Endothelial cell of umbilical vein (primary cell): ENCODE results near the gene ZSCAN26. TPM values are rescaled to one million over a fixed set of nuclear protein-coding genes. Genes with fewer than 3 reads are reported as not detected.

Source experiments
- Bru-seq: library from RNA; stranded (reverse); fragments of 400-500 nt; gene quantifications from one replicate; lab custom pipeline; 2021; lab: Mats Ljungman, UMichigan
- BruChase-seq, 2 experiments: library from RNA; stranded (reverse); fragments of 400-500 nt; gene quantifications; one replicate each; lab custom pipeline; 2021; lab: Mats Ljungman, UMichigan
- BruUV-seq: library from RNA; stranded (reverse); fragments of 400-500 nt; replicated peaks from 2 replicates; lab custom pipeline; 2021; lab: Mats Ljungman, UMichigan
- CTCF ChIA-PET: fragments of 300-600, 350-600 bp; sonication (Branson Sonifier 250); formaldehyde crosslinking; loops from one replicate; lab custom pipeline; 2021; ENCODE audit warnings: antibody characterized with exemption, inconsistent platforms; lab: Charles Lee
- POLR2A ChIA-PET: fragments of 300-600, 350-600 bp; sonication (Branson Sonifier 250); formaldehyde crosslinking; loops from one replicate; lab custom pipeline; 2021; ENCODE audit warnings: antibody characterized with exemption, inconsistent platforms; lab: Charles Lee
- DNase-seq: peaks from one replicate; pipeline ENCODE4 v3.0.0-alpha.2; 2011; ENCODE audit warnings: low read depth, low spot score
- FAIRE-seq: peaks from 2 replicates; lab custom pipeline; 2011; peaks lifted over from hg19 to GRCh38; lab: Jason Lieb, UNC
- H2AFZ ChIP-seq: 2 replicates; pipeline ENCODE4 v1.6.0; 2012; ENCODE audit warnings: low read depth, low read length, control low read depth, inconsistent platforms
- H3K27ac ChIP-seq: 2 replicates; pipeline ENCODE4 v1.5.1; 2011; ENCODE audit warnings: low read depth, mild to moderate bottlenecking, control low read depth, low read length, moderate library complexity; ENCODE audit not compliant: insufficient read depth
- H3K27me3 ChIP-seq, 2 experiments: 2 replicates each; pipeline versions ENCODE4 v1.6.0 to v1.6.1; 2011; ENCODE audit warnings: low read length in 2 of 2, mixed read lengths in 1 of 2; ENCODE audit not compliant: control insufficient read depth in 2 of 2, insufficient read depth in 2 of 2
- H3K36me3 ChIP-seq, 2 experiments: 2 replicates in 1 of 2; 3 replicates in 1 of 2; pipeline ENCODE4 v1.5.1; 2011; ENCODE audit warnings: low read length in 2 of 2, mild to moderate bottlenecking in 1 of 2, moderate library complexity in 1 of 2; ENCODE audit not compliant: control insufficient read depth in 2 of 2, insufficient read depth in 2 of 2; ENCODE audit errors: extremely low read depth in 1 of 2
- H3K4me1 ChIP-seq: 3 replicates; pipeline ENCODE4 v1.5.1; 2011; ENCODE audit warnings: mild to moderate bottlenecking, low read length; ENCODE audit not compliant: control insufficient read depth, insufficient read depth; ENCODE audit errors: extremely low read depth
- H3K4me2 ChIP-seq: 2 replicates; pipeline ENCODE4 v1.6.1; 2011; ENCODE audit warnings: low read length, control low read depth, mixed read lengths; ENCODE audit not compliant: insufficient read depth
- H3K4me3 ChIP-seq, 3 experiments: fragments of 200-600 bp in 1 of 3; sonication (generic), shearing (Covaris generic) in 1 of 3; replicated peaks in 1 of 3; 2 replicates each; pipeline ENCODE4 v1.5.1; 2011 to 2016; ENCODE audit warnings: control low read depth in 3 of 3, low read length in 3 of 3, mild to moderate bottlenecking in 2 of 3, inconsistent platforms in 1 of 3, low read depth in 1 of 3, moderate library complexity in 1 of 3; ENCODE audit not compliant: insufficient read depth in 1 of 3
- H3K79me2 ChIP-seq: 2 replicates; pipeline ENCODE4 v1.6.0; 2012; ENCODE audit warnings: low read length, inconsistent platforms; ENCODE audit not compliant: control insufficient read depth, insufficient read depth
- H3K9ac ChIP-seq: replicated peaks from 2 replicates; pipeline ENCODE3; 2011; ENCODE audit warnings: low read length, control low read depth; ENCODE audit not compliant: insufficient read depth; ENCODE audit errors: extremely low read depth
- H3K9me1 ChIP-seq: replicated peaks from 3 replicates; pipeline ENCODE4 v1.6.0; 2011; ENCODE audit warnings: mild to moderate bottlenecking, low read length; ENCODE audit not compliant: control insufficient read depth, insufficient read depth; ENCODE audit errors: extremely low read depth
- H3K9me3 ChIP-seq: replicated peaks from 2 replicates; pipeline ENCODE4 v1.5.1; 2012; ENCODE audit warnings: low read length, inconsistent platforms; ENCODE audit not compliant: control insufficient read depth, insufficient read depth
- H4K20me1 ChIP-seq: replicated peaks from 2 replicates; pipeline ENCODE3; 2011; ENCODE audit warnings: mild to moderate bottlenecking, low read length; ENCODE audit not compliant: control insufficient read depth, insufficient read depth; ENCODE audit errors: extremely low read depth
- CTCF ChIP-seq, 2 donors: IDR thresholded peaks; 1 replicate in 1 of 2; 2 replicates in 1 of 2; pipeline ENCODE4 v1.5.1; 2011; ENCODE audit warnings: low read length in 2 of 2, mild to moderate bottlenecking in 2 of 2, moderate library complexity in 2 of 2, control low read depth in 1 of 2, inconsistent platforms in 1 of 2, low read depth in 1 of 2; ENCODE audit not compliant: insufficient read depth in 1 of 2; ENCODE audit errors: extremely low read depth in 1 of 2
- POLR2A ChIP-seq: IDR thresholded peaks from 2 replicates; pipeline ENCODE4 v1.6.1; 2012; ENCODE audit warnings: low read depth, mild to moderate bottlenecking, control low read depth, low read length
- POLR2AphosphoS5 ChIP-seq: IDR thresholded peaks from 2 replicates; pipeline ENCODE4 v1.6.1; 2012; ENCODE audit warnings: low read depth, mild to moderate bottlenecking, control low read depth, low read length, moderate library complexity; ENCODE audit not compliant: insufficient read depth
- dilution Hi-C: fragments of 300-500 bp; cut with MboI; formaldehyde crosslinking; loops from one replicate; pipeline ENCODE4 v1.15.0; 2019; ENCODE audit warnings: low sequenced_read_pairs; ENCODE audit not compliant: extremely low pct_ligation_motif_present
- intact Hi-C: fragments of 100-400 bp; cut with micrococcal nuclease; formaldehyde crosslinking; loops from one replicate; pipeline ENCODE4 v1.10.0; 2022
- long read RNA-seq: library from polyadenylated mRNA; stranded (forward); transcript quantifications from one replicate; pipeline ENCODE4 v2.0.0, GENCODE V29; 2021
- polyA minus RNA-seq, 3 experiments: library from RNA; depleted of rRNA, polyadenylated mRNA; stranded (reverse); fragments of >200 nt; gene quantifications; 1 replicate in 1 of 3; 2 replicates in 2 of 3; pipeline ENCODE4 v1.2.3, GENCODE V29; 2011
- polyA plus RNA-seq, 4 experiments: library from polyadenylated mRNA; depleted of rRNA in 3 of 4; stranded (reverse) in 3 of 4; unstranded in 1 of 4; fragments of >200 nt; gene quantifications; 2 replicates each; pipeline versions ENCODE4 v1.2.1 to v1.2.3, GENCODE V29; 2011 to 2012; ENCODE audit warnings: missing spikeins in 1 of 4
- total RNA-seq: library from RNA; stranded (reverse); gene quantifications from 2 replicates; pipeline ENCODE4 v1.2.3, GENCODE V29; 2021

The ZSCAN26 gene
- 12.7 and 14.1 TPM in 2 replicates for total RNA-seq
- polyA plus RNA-seq: 11.2 and 12.8 TPM in 2 replicates
- polyA plus RNA-seq (2011; cell fraction: cytosol; rRNA removed): 14.4 and 15.3 TPM in 2 replicates
- 57.4 and 65.5 TPM in 2 replicates for polyA plus RNA-seq (2011; cell fraction: nucleus; rRNA removed)
- polyA plus RNA-seq (2012): 9.8 and 10.3 TPM in 2 replicates
- 19.4 and 21.0 TPM in 2 replicates for polyA minus RNA-seq
- 3.5 TPM for polyA minus RNA-seq (2011; cell fraction: cytosol; rRNA and poly(A)+ RNA removed)
- polyA minus RNA-seq (2011; cell fraction: nucleus; rRNA and poly(A)+ RNA removed): 23.6 and 27.2 TPM in 2 replicates
- percentile 82 among the genes with signal in this experiment for Bru-seq, nascent RNA
- BruChase-seq, experiment 1, labeled RNA remaining after a 6-hour chase: percentile 83 among the genes with signal in this experiment
- BruChase-seq, experiment 2, labeled RNA remaining after a 2-hour chase: percentile 88 among the genes with signal in this experiment
- long read RNA-seq, transcript ZSCAN26-202 (4 exons, 2,835 nt): major isoform, 11 of 26 reads
- long read RNA-seq, transcript ZSCAN26-201 (4 exons, 2,362 nt): minor isoform, 5 of 26 reads
- long read RNA-seq, partial matches to known transcripts: 0 of 26 reads
- long read RNA-seq, other reads (novel, unspliced or antisense): 5 of 26 reads

- TSS peak; percentile 75 for BruUV-seq
Observed at GRCh38 chr6:28266962-28267694, at the start of gene ZSCAN26. TSS of gene ZSCAN26 (plus strand) at chr6:28267143. CDS start at chr6:28271920, 4,777 bp downstream.

More at GRCh38 chr6:28266962-28267694, at the start of gene ZSCAN26:
- H3K4me1 ChIP-seq: peaks cover 35% of the 10 kb centered on the region
- intact Hi-C loops: loop anchor here (1.0 to 2.0 kb wide), 6 partner anchors 14 to 143 kb away; partner anchors contain the start of genes PGBD1, ZKSCAN3, ZKSCAN4 and ZSCAN16
- H3K9me3 ChIP-seq: no peaks in the 10 kb centered on the region
- dilution Hi-C loops: no loop called here
- CTCF ChIA-PET: interaction anchor here (0.7 to 2.4 kb wide), 10 partner anchors 10 to 132 kb away, joined by 3 to 17 read pairs (median 4); partner anchors contain the start of genes PGBD1, ZKSCAN4 and ZKSCAN8
- no peaks in the 10 kb centered on the region for H4K20me1 ChIP-seq
- H3K4me2 ChIP-seq: peak within 1 kb of the TSS; percentile 97
- peak within 1 kb of the TSS; percentile 73 to 96 (median 85) for H3K4me3 ChIP-seq
- H3K9me1 ChIP-seq: peaks cover 2% of the 10 kb centered on the region
- peaks cover 12% of the 10 kb centered on the region for H3K79me2 ChIP-seq
- peak within 1 kb of the TSS; percentile 71 for H3K27ac ChIP-seq
- peak within 1 kb of the TSS; percentile 74 for H2AFZ ChIP-seq
- DNase-seq (peak; percentile 92), FAIRE-seq (peak; percentile 76)
- peak; percentile 60 for TF ChIP-seq POLR2AphosphoS5
- TF ChIP-seq POLR2A: peak; percentile 81
- no peak for TF ChIP-seq CTCF (IDR thresholded peaks at IDR 0.05; ENCODE audit: extremely low read depth in 1 of 2, insufficient read depth in 1 of 2, low read depth in 1 of 2, low read length in 2 of 2)
- H3K27me3 ChIP-seq: peaks cover 0 to 3% of the 10 kb centered on the region in 2 experiments
- peak within 1 kb of the TSS; percentile 93 for H3K9ac ChIP-seq
- peaks cover 2 to 4% of the 10 kb centered on the region in 2 experiments for H3K36me3 ChIP-seq
- POLR2A ChIA-PET: interaction anchor here (0.6 to 2.5 kb wide), 13 partner anchors 12 to 1135 kb away, joined by 3 to 13 read pairs (median 5); partner anchors contain the start of genes PGBD1, ZKSCAN4, ZKSCAN8 and ZSCAN31
